ENCODE measurements around the gene SYPL1. TPM values are rescaled to one million over a fixed set of nuclear protein-coding genes. Genes with fewer than 3 reads are reported as not detected.

The SYPL1 gene
- total and polyA plus RNA-seq, 9 of the 15 experiments (the other 6 are each of a cell fraction or from before 2014, with no cell fraction given) = 23.8 to 214 (median 70.2) TPM

DNA sequence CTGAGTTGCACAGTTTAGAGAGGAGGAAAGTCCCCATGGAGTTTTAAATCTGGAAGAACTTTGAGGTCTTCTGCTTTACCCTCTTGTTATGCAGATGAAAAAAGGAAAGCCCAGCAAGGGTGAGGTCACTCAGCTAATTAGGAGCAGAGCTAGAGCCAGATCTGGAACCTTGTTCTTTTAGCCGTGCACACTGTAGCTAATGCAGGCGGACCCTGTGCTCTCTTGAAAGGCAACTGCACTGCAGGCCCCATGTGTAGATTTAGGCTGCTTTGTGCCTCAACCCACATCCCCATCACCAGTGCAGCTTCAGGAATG is 63.4 kb downstream of the SYPL1 start:
- H3K27ac ChIP-seq (ENCODE audit: extremely low read depth, low read depth, low read length) = no peak overlapping the region
- ChIA-PET POLR2A (interaction anchor here (0.6 to 0.7 kb wide), 2 partner anchors 20 to 355 kb away, joined by 3 read pairs; no protein-coding TSS in a partner anchor), CTCF (ENCODE audit: low intra/inter-chr PET ratio) (interaction anchor here (0.5 to 3.1 kb wide), 2 partner anchors 104 to 292 kb away, joined by 3 to 20 read pairs; no protein-coding TSS in a partner anchor)
- H3K9ac ChIP-seq (ENCODE audit: insufficient read depth in 1 of 2, low read depth in 2 of 2, low read length in 2 of 2) = no peak overlapping the region
- H4K20me1 ChIP-seq (replicated peaks; ENCODE audit: control insufficient read depth, insufficient read depth, low read length) = peaks cover 7% of the 10 kb centered on the region; the same call in 1 of the 2 replicates
- no peak for FAIRE-seq
- in situ Hi-C loops (cut with MboI) (no loop called here), intact Hi-C loops (cut with micrococcal nuclease) (no loop called here)
- no peak overlapping the region for H2AFZ ChIP-seq (ENCODE audit: low read depth, low read length)
- no peaks in the 10 kb centered on the region for H3K4me1 ChIP-seq (replicated peaks in 1 of 2; ENCODE audit: control insufficient read depth in 2 of 2, insufficient read depth in 2 of 2, low read length in 2 of 2)
- no peaks in the 10 kb centered on the region for H3K36me3 ChIP-seq (ENCODE audit: control insufficient read depth, insufficient read depth, low read length)
- no peaks in the 10 kb centered on the region for H3K79me2 ChIP-seq (ENCODE audit: control insufficient read depth, insufficient read depth, low read length)
- WGBS (ENCODE audit: insufficient coverage, low coverage, missing lambda C conversion rate) = 3% methylated on average over 2 of the region's 2 CpGs
- 0 out of 2 replicates have a peak, but pooled peaks cover 2% of the 10 kb centered on the region for H3K9me3 ChIP-seq (replicated peaks; ENCODE audit: control insufficient read depth, insufficient read depth, low read depth, low read length)
- peaks cover 59 to 70% of the 10 kb centered on the region in 2 experiments for H3K27me3 ChIP-seq (ENCODE audit: control insufficient read depth in 2 of 2, insufficient read depth in 2 of 2, low read length in 2 of 2)
- H3K9me1 ChIP-seq (ENCODE audit: control insufficient read depth, insufficient read depth, low read length) = no peaks in the 10 kb centered on the region
- no peak overlapping the region for H3K4me2 ChIP-seq (ENCODE audit: insufficient read depth, low read length)
- no peak overlapping the region for H3K4me3 ChIP-seq
- DNase-seq (ENCODE audit: extremely low read depth in 1 of 4, low spot score in 3 of 4) = no peak
- ATAC-seq = no peak
- BruUV-seq (replicated peaks) = no TSS peak
- TF ChIP-seq FOXM1 (IDR thresholded peaks at IDR 0.05; ENCODE audit: low read depth) = no peak
- no peak for TF ChIP-seq FOXM1 (CRISPR knock-in tag; IDR thresholded peaks at IDR 0.05; ENCODE audit: low read depth)
- no peak for TF ChIP-seq YBX1 (IDR thresholded peaks at IDR 0.05)
- no peak for TF ChIP-seq SMAD3 (CRISPR knock-in tag; conservative IDR thresholded peaks at IDR 0.05)
- TF ChIP-seq, protein P1, sequence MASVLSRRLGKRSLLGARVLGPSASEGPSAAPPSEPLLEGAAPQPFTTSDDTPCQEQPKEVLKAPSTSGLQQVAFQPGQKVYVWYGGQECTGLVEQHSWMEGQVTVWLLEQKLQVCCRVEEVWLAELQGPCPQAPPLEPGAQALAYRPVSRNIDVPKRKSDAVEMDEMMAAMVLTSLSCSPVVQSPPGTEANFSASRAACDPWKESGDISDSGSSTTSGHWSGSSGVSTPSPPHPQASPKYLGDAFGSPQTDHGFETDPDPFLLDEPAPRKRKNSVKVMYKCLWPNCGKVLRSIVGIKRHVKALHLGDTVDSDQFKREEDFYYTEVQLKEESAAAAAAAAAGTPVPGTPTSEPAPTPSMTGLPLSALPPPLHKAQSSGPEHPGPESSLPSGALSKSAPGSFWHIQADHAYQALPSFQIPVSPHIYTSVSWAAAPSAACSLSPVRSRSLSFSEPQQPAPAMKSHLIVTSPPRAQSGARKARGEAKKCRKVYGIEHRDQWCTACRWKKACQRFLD (CRISPR knock-in tag; IDR thresholded peaks at IDR 0.05) = no peak
- TF ChIP-seq MAFF (IDR thresholded peaks at IDR 0.05; ENCODE audit: low read length) = no peak
- no peak for TF ChIP-seq ZNF639 (CRISPR knock-in tag; conservative IDR thresholded peaks at IDR 0.05 in 1 of 2, IDR thresholded peaks at IDR 0.05 in 1 of 2)
- no peak for TF ChIP-seq FOSL1 (tag; conservative IDR thresholded peaks at IDR 0.05)

Measured in K562 (cell line).